ENCODE measurements around the gene WNT3A.

WNT3A gene

GRCh38 chr1:228074954-228075730 is 68.3 kb downstream of the WNT3A start (continued):
- no peak for TF ChIP-seq ZNF518A (tag by site-specific recombination; conservative IDR thresholded peaks at IDR 0.05; ENCODE audit: low read depth)
- TF ChIP-seq KLF1 (tag by site-specific recombination; IDR thresholded peaks at IDR 0.05) = no peak
- TF ChIP-seq ZNF768 (tag by site-specific recombination; IDR thresholded peaks at IDR 0.05) = no peak
- TF ChIP-seq YY2 (tag by site-specific recombination; IDR thresholded peaks at IDR 0.05) = no peak
- peak; percentile 83 for TF ChIP-seq SCRT1 (tag by site-specific recombination; IDR thresholded peaks at IDR 0.05; ENCODE audit: borderline replicate concordance)
- no peak for TF ChIP-seq MEIS1 (CRISPR knock-in tag; IDR thresholded peaks at IDR 0.05; ENCODE audit: borderline replicate concordance)
- peak; percentile 80 for TF ChIP-seq WT1 (tag by site-specific recombination; IDR thresholded peaks at IDR 0.05)
- no peak for TF ChIP-seq GLI4 (tag by site-specific recombination; IDR thresholded peaks at IDR 0.05)
- no peak for TF ChIP-seq ZNF785 (tag by site-specific recombination; IDR thresholded peaks at IDR 0.05)
- TF ChIP-seq ZBTB1 (tag by site-specific recombination; IDR thresholded peaks at IDR 0.05) = no peak
- TF ChIP-seq ZNF561 (tag by site-specific recombination; IDR thresholded peaks at IDR 0.05; ENCODE audit: borderline replicate concordance) = no peak
- TF ChIP-seq ZNF529 (tag by site-specific recombination; IDR thresholded peaks at IDR 0.05; ENCODE audit: insufficient replicate concordance) = no peak

- no peak overlapping the region for H3K4me3 ChIP-seq (ENCODE audit: low read depth, low read length)
- CTCF ChIA-PET = interaction anchor here (1.4 kb wide), 1 partner anchor 77 kb away, joined by 3 read pairs; no protein-coding TSS in a partner anchor
- POLR2A ChIA-PET = interaction anchor here (1.2 to 2.5 kb wide), 2 partner anchors 16 to 28 kb away, joined by 3 to 12 read pairs; no protein-coding TSS in a partner anchor
- H3K9me3 ChIP-seq (ENCODE audit: control insufficient read depth, insufficient read depth, low read depth, low read length) = no peaks in the 10 kb centered on the region
- TF ChIP-seq ZNF600 (tag by site-specific recombination; IDR thresholded peaks at IDR 0.05) (0 out of 2 replicates have a peak, but pooled peaks have one; percentile 21), HIC1 (tag by site-specific recombination; IDR thresholded peaks at IDR 0.05) (no peak)
- H3K36me3 ChIP-seq (ENCODE audit: control insufficient read depth in 2 of 2, insufficient read depth in 1 of 2, low read length in 2 of 2) = peaks cover 0 to 3% of the 10 kb centered on the region in 2 experiments; a peak in 1 of 3 replicates
- no peaks in the 10 kb centered on the region for H3K4me1 ChIP-seq (ENCODE audit: control insufficient read depth, insufficient read depth, low read length)
- no peak overlapping the region for H3K27ac ChIP-seq (ENCODE audit: extremely low read depth, low read depth, low read length)
These were observed 69.0 kb downstream of the WNT3A start for GRCh38 chr1:228075801-228076271.
